K562 (cell line): Measurements from ENCODE around the gene CCR7. TPM values are rescaled to one million over a fixed set of nuclear protein-coding genes. Genes with fewer than 3 reads are reported as not detected.

ENCODE experiments used
- AFF4 ChIP-seq: sonication (generic); formaldehyde crosslinking; IDR thresholded peaks from 2 replicates; pipeline ENCODE4 v1.8.0; 2023; ENCODE audit warnings: mild to moderate bottlenecking, missing genetic modification reagents
- ATF1 ChIP-seq, 2 experiments: fragments of 450-650 bp in 1 of 2; IDR thresholded peaks; 2 replicates each; pipeline ENCODE4 v1.6.1; 2016; ENCODE audit warnings: missing compliant biosample characterization in 1 of 2, missing genetic modification characterization in 1 of 2
- CHAMP1 ChIP-seq: fragments of 450-650 bp; IDR thresholded peaks from 2 replicates; pipeline ENCODE4 v1.6.1; 2016; ENCODE audit warnings: mild to moderate bottlenecking
- FOXP4 ChIP-seq: sonication (generic); formaldehyde crosslinking; IDR thresholded peaks from 2 replicates; pipeline ENCODE4 v1.8.0; 2022; ENCODE audit warnings: mild to moderate bottlenecking, missing genetic modification reagents, borderline replicate concordance
- HES1 ChIP-seq: fragments of 450-650 bp; IDR thresholded peaks from 2 replicates; pipeline ENCODE4 v1.6.1; 2016; ENCODE audit warnings: low read depth, mild to moderate bottlenecking, moderate library complexity
- HOMEZ ChIP-seq: fragments of 250-450 bp; sonication (Bioruptor Pico); IDR thresholded peaks from 2 replicates; pipeline ENCODE4 v1.4.0; 2020; ENCODE audit warnings: mild to moderate bottlenecking, moderate library complexity
- HOXB6 ChIP-seq: fragments of 250-450 bp; sonication (Bioruptor Pico); IDR thresholded peaks from 2 replicates; pipeline ENCODE4 v1.5.1; 2022; ENCODE audit warnings: mild to moderate bottlenecking, borderline replicate concordance
- IFI16 ChIP-seq: fragments of 250-450 bp; sonication (Bioruptor Pico); IDR thresholded peaks from 2 replicates; pipeline ENCODE4 v2.1.2; 2022; ENCODE audit warnings: mild to moderate bottlenecking, inconsistent platforms
- NFIX ChIP-seq: fragments of 250-450 bp; sonication (Bioruptor Pico); IDR thresholded peaks from 2 replicates; pipeline ENCODE4 v1.4.0; 2020; ENCODE audit warnings: low read depth, mild to moderate bottlenecking, moderate library complexity
- NR0B1 ChIP-seq: fragments of 450-650 bp; IDR thresholded peaks from one replicate; pipeline ENCODE4 v1.6.1; 2018; ENCODE audit warnings: mild to moderate bottlenecking, moderate library complexity; ENCODE audit not compliant: partially characterized antibody
- SMARCC2 ChIP-seq: fragments of 450-650 bp; IDR thresholded peaks from 2 replicates; pipeline ENCODE4 v1.6.1; 2017; ENCODE audit warnings: antibody characterized with exemption, moderate library complexity, mild to moderate bottlenecking, low read depth
- ZFPM2 ChIP-seq: fragments of 250-450 bp; sonication (Bioruptor Pico); IDR thresholded peaks from 2 replicates; pipeline ENCODE4 v1.5.1; 2022; ENCODE audit warnings: mild to moderate bottlenecking
- polyA plus RNA-seq, 8 experiments: library from polyadenylated mRNA; depleted of rRNA in 4 of 8; stranded (reverse) in 5 of 8; unstranded in 3 of 8; fragments of >200 nt; fragmentation: Nextera tagmentation in 2 of 8; fragmentation: Illumina TruSeq in 1 of 8; extraction: Ambion mirVana in 2 of 8; extraction: Trizol in 1 of 8; gene quantifications; 2 replicates each; pipeline versions ENCODE4 v1.2.1 to v1.2.3, GENCODE V29; 2011 to 2014; ENCODE audit warnings: inconsistent platforms in 1 of 8, missing spikeins in 1 of 8
- total RNA-seq, 7 experiments: library from RNA; depleted of rRNA in 6 of 7; stranded (reverse); fragments of >200 nt in 6 of 7; fragmentation: Illumina TruSeq in 2 of 7; extraction: Trizol in 2 of 7; gene quantifications; 2 replicates each; pipeline versions ENCODE4 v1.2.1 to v1.2.3, GENCODE V29; 2011 to 2021; ENCODE audit warnings: low replicate concordance in 1 of 7

Gene CCR7
- total and polyA plus RNA-seq, 9 of the 15 experiments (the other 6 are each of a cell fraction or from before 2014, with no cell fraction given), result 0.14 to 1.4 (median 0.56) TPM

- TF ChIP-seq CHAMP1 (no peak; the same call in 1 of the 2 replicates), AFF4 (CRISPR knock-in tag) (no peak), HOXB6 (CRISPR knock-in tag) (no peak), SMARCC2 (peak; percentile 83), NFIX (no peak), NR0B1 (no peak), ATF1 (CRISPR knock-in tag; IDR thresholded peaks at IDR 0.05) (no peak), ATF1 (tag; IDR thresholded peaks at IDR 0.05) (no peak), HES1 (0 out of 2 replicates have a peak, but pooled peaks have one; percentile 45), FOXP4 (no peak), HOMEZ (no peak), IFI16 (CRISPR knock-in tag) (no peak), ZFPM2 (CRISPR knock-in tag) (no peak)
Observed at GRCh38 chr17:40536295-40537171, 28.7 kb downstream of the CCR7 start (continued).
